ENCODE results near the gene POLRMT. TPM values are rescaled to one million over a fixed set of nuclear protein-coding genes. Genes with fewer than 3 reads are reported as not detected.

POLRMT gene
- total and polyA plus RNA-seq, 3 experiments from 2014 or later: 58.8 to 77.3 (median 75.2) TPM

DNA sequence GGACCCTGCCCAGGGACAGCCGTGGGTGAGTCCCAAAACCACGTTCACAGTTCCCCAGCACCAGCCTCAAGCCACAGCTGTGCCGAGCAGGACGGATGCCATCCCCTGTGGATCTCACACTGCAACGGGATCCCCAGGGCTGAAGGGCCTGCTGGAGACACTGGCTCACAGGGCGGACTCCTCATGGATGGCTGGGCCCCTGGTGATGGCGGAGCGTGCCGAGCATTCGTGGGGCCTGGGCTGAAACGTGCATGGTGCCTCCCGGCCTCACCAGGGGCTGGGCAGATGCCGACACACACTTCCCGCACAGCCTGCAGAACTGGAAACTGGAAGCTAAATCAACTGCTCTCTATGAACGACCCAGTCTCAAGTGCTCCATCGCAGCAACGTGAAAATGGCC lies 20.1 kb upstream of the POLRMT start:
- peaks cover 31% of the 10 kb centered on the region for H3K4me1 ChIP-seq (ENCODE audit: insufficient read depth, low read length)
- H3K4me3 Mint-ChIP-seq: peak overlapping the region in 2 of 7 donors; percentile 7 to 23
- ChIA-PET CTCF (no interaction called here), POLR2A (no interaction called here)
- no peaks in the 10 kb centered on the region for H3K27me3 ChIP-seq (ENCODE audit: insufficient read depth, low read length, poor library complexity, severe bottlenecking)
- H3K4me1 Mint-ChIP-seq: peaks cover 29 to 53% (median 29%) of the 10 kb centered on the region in 3 donors
- H3K27me3 Mint-ChIP-seq: no peaks in the 10 kb centered on the region
- no peaks in the 10 kb centered on the region for H3K9me3 Mint-ChIP-seq
- H3K9me3 ChIP-seq (ENCODE audit: low read length): no peaks in the 10 kb centered on the region
- H3K27ac Mint-ChIP-seq: peak overlapping the region in 4 of 8 donors; percentile 23 to 65 (median 52)
- peaks cover 0 to 71% (median 2%) of the 10 kb centered on the region in 3 donors for H3K36me3 Mint-ChIP-seq
- no peak for DNase-seq
- no peak overlapping the region for H3K4me3 ChIP-seq (ENCODE audit: low read length)
- H3K36me3 ChIP-seq (ENCODE audit: insufficient read depth, low read length): peaks cover 14% of the 10 kb centered on the region
- no peak overlapping the region for H3K27ac ChIP-seq (ENCODE audit: low read depth, low read length)

DNA sequence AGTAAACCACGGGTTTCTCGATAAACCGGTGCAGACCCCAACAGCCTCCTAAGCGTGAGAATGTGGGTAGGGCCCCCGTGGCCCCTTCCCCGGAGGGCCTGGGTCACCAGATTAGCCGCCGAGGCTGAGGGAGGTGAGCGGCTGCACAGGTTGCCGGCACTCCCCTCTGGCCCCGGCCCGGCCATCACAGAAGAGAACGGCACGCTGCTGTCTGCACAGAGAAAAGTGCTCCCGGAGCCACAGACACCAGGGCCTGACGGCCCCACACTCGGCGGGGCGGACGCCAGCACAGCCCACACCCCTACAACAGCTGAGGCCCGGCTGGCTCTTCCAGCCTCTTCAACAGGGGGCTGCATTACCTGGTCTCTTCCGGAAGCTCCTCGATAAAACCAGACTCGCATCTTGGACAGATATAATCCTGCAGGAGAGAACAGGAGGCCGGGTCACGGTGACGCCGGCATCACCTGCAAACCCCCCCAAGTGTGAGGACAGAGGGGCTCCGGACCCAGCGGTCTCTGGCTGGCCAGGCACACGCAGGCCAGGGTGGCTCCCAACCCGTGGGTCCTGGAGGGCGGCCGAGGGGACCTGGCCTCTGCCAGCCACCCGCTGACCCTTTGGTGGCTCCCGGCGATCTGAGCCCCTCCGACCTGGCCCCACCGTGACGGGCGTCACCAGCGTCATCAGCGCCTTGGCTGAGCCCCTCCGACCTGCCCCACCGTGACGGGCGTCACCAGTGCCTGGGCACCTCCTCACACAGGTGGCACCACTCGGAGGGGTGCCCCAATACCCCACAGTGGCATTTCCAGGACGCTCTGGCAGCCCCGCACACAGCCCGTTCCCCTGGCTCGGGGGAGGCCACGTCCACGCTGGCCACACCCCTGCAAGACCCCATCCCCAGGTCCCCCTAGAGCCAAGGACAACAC lies 19.4 kb upstream of the POLRMT start:
- H3K4me3 Mint-ChIP-seq: peak overlapping the region in 1 of 7 donors; percentile 23
- H3K36me3 ChIP-seq (ENCODE audit: insufficient read depth, low read length): peaks cover 14% of the 10 kb centered on the region
- no peak overlapping the region for H3K4me3 ChIP-seq (ENCODE audit: low read length)
- H3K27me3 Mint-ChIP-seq: no peaks in the 10 kb centered on the region
- POLR2A ChIA-PET: no interaction called here
- H3K9me3 ChIP-seq (ENCODE audit: low read length): no peaks in the 10 kb centered on the region
- peaks cover 24% of the 10 kb centered on the region for H3K4me1 ChIP-seq (ENCODE audit: insufficient read depth, low read length)
- CTCF ChIA-PET: no interaction called here
- peaks cover 27 to 47% (median 28%) of the 10 kb centered on the region in 3 donors for H3K4me1 Mint-ChIP-seq
- no peaks in the 10 kb centered on the region for H3K27me3 ChIP-seq (ENCODE audit: insufficient read depth, low read length, poor library complexity, severe bottlenecking)
- H3K9me3 Mint-ChIP-seq: no peaks in the 10 kb centered on the region
- DNase-seq: no peak
- peaks cover 0 to 69% (median 2%) of the 10 kb centered on the region in 3 donors for H3K36me3 Mint-ChIP-seq
- peak overlapping the region in 1 of 8 donors; percentile 32 for H3K27ac Mint-ChIP-seq
- no peak overlapping the region for H3K27ac ChIP-seq (ENCODE audit: low read depth, low read length)

DNA sequence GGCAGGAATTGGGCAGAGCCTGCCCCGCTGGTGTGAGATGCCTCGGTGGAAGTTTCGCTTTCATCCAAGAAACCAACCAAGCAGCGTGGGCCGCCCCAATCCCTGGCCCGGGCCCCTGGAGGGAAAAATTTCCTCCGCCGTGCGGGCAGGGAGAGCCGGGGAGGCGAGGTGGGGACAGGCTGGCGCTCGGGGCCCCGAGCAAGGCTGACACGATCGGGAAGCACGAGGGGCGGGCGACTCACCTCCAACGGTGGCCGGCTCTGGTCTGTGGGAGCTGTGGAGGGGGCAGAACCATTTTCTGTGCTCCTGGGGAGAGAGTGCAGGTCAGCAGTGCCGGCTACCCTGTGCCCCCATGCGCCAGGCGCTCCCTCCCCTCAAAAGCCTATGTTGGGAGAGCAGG lies 18.7 kb upstream of the POLRMT start:
- H3K36me3 ChIP-seq (ENCODE audit: insufficient read depth, low read length): peaks cover 14% of the 10 kb centered on the region
- no peak overlapping the region for H3K27ac Mint-ChIP-seq

DNA sequence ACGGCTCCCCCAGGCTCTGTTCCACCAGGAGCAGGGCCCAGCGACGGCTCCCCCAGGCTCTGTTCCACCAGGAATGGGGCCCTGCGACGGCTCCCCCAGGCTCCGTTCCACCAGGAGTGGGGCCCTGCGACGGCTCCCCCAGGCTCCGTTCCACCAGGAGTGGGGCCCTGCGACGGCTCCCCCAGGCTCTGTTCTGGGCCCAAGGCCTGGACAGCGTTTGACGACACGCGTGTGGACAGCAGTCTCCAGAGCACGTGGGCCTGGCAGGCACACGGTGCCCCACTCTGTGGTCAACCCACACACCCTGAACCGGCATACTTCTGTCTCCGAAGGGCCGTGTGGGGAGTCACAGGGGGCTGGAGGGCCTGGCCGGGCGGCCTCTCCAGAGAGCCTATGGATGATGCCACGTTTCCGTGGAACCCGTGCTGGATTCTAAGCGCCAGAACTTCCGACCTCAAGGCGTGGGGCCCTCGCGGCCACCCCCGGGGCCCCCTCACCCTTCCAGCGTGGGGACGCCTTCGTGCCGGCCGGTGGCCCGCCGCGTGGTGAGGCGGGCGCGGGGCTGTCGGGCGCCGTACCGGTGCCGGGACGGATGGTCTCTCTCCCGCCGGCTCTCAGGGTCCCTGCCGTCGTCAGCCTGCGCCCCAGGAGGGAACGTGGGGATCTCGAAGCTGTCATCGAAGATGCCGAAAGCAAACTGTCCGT lies 17.9 kb upstream of the POLRMT start:
- DNase-seq: peak in 1 of 5 donors; percentile 42
- H3K4me1 ChIP-seq (ENCODE audit: insufficient read depth, low read length): peaks cover 14% of the 10 kb centered on the region
- ChIA-PET CTCF (no interaction called here), POLR2A (interaction anchor here (0.6 kb wide), 1 partner anchor 28 kb away, joined by 10 read pairs; no protein-coding TSS in a partner anchor)
- Mint-ChIP-seq H3K4me3 (no peak overlapping the region), H3K4me1 (peaks cover 15 to 32% (median 19%) of the 10 kb centered on the region in 3 donors), H3K36me3 (peaks cover 0 to 67% (median 2%) of the 10 kb centered on the region in 3 donors), H3K27ac (peak overlapping the region in 1 of 8 donors; percentile 50), H3K27me3 (no peaks in the 10 kb centered on the region), H3K9me3 (no peaks in the 10 kb centered on the region)
- no peaks in the 10 kb centered on the region for H3K9me3 ChIP-seq (ENCODE audit: low read length)
- H3K27me3 ChIP-seq (ENCODE audit: insufficient read depth, low read length, poor library complexity, severe bottlenecking): no peaks in the 10 kb centered on the region
- H3K4me3 ChIP-seq (ENCODE audit: low read length): no peak overlapping the region
- peaks cover 14% of the 10 kb centered on the region for H3K36me3 ChIP-seq (ENCODE audit: insufficient read depth, low read length)
- H3K27ac ChIP-seq (ENCODE audit: low read depth, low read length): no peak overlapping the region

More for the DNA sequence above, 18.7 kb upstream of the POLRMT start:
- Histone ChIP-seq H3K27me3 (ENCODE audit: insufficient read depth, low read length, poor library complexity, severe bottlenecking) (no peaks in the 10 kb centered on the region), H3K9me3 (ENCODE audit: low read length) (no peaks in the 10 kb centered on the region), H3K27ac (ENCODE audit: low read depth, low read length) (no peak overlapping the region), H3K4me3 (ENCODE audit: low read length) (no peak overlapping the region), H3K4me1 (ENCODE audit: insufficient read depth, low read length) (peaks cover 17% of the 10 kb centered on the region)
- POLR2A ChIA-PET: no interaction called here
- H3K9me3 Mint-ChIP-seq: no peaks in the 10 kb centered on the region
- no peak overlapping the region for H3K4me3 Mint-ChIP-seq
- H3K27me3 Mint-ChIP-seq: no peaks in the 10 kb centered on the region
- CTCF ChIA-PET: no interaction called here
- peaks cover 19 to 39% (median 23%) of the 10 kb centered on the region in 3 donors for H3K4me1 Mint-ChIP-seq
- no peak for DNase-seq
- H3K36me3 Mint-ChIP-seq: peaks cover 0 to 65% (median 2%) of the 10 kb centered on the region in 3 donors

DNA sequence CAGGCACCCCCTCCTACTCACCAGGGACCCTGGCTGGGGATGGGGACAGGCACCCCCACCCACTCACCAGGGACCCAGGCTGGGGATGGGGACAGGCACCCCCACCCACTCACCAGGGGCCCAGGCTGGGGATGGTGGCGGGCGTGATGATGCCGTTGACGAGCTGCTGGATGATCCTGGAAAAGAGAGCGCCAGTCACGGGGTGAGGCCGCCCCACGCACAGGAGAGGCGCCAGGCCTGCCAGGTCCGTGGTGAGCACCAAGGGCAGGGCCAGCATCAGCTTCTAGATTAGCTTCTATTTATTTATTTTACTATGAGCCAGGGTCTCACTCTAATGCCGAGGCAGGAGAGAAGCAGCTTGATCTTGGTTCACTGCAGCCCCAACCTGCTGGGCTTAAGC lies 16.8 kb upstream of the POLRMT start:
- no peak overlapping the region for H3K27ac Mint-ChIP-seq
- ChIA-PET CTCF (no interaction called here), POLR2A (interaction anchor here (1.3 kb wide), 1 partner anchor 10 kb away, joined by 6 read pairs; no protein-coding TSS in a partner anchor)
- no peaks in the 10 kb centered on the region for H3K9me3 Mint-ChIP-seq
- no peaks in the 10 kb centered on the region for H3K27me3 Mint-ChIP-seq
- no peaks in the 10 kb centered on the region for H3K27me3 ChIP-seq (ENCODE audit: insufficient read depth, low read length, poor library complexity, severe bottlenecking)
- H3K36me3 Mint-ChIP-seq: peaks cover 0 to 66% (median 0%) of the 10 kb centered on the region in 3 donors
- no peak overlapping the region for H3K4me3 Mint-ChIP-seq
- peaks cover 14% of the 10 kb centered on the region for H3K36me3 ChIP-seq (ENCODE audit: insufficient read depth, low read length)
- H3K4me1 ChIP-seq (ENCODE audit: insufficient read depth, low read length): peaks cover 3% of the 10 kb centered on the region
- H3K27ac ChIP-seq (ENCODE audit: low read depth, low read length): no peak overlapping the region
- peaks cover 4 to 21% (median 9%) of the 10 kb centered on the region in 3 donors for H3K4me1 Mint-ChIP-seq
- H3K9me3 ChIP-seq (ENCODE audit: low read length): no peaks in the 10 kb centered on the region
- H3K4me3 ChIP-seq (ENCODE audit: low read length): no peak overlapping the region
- DNase-seq: no peak

DNA sequence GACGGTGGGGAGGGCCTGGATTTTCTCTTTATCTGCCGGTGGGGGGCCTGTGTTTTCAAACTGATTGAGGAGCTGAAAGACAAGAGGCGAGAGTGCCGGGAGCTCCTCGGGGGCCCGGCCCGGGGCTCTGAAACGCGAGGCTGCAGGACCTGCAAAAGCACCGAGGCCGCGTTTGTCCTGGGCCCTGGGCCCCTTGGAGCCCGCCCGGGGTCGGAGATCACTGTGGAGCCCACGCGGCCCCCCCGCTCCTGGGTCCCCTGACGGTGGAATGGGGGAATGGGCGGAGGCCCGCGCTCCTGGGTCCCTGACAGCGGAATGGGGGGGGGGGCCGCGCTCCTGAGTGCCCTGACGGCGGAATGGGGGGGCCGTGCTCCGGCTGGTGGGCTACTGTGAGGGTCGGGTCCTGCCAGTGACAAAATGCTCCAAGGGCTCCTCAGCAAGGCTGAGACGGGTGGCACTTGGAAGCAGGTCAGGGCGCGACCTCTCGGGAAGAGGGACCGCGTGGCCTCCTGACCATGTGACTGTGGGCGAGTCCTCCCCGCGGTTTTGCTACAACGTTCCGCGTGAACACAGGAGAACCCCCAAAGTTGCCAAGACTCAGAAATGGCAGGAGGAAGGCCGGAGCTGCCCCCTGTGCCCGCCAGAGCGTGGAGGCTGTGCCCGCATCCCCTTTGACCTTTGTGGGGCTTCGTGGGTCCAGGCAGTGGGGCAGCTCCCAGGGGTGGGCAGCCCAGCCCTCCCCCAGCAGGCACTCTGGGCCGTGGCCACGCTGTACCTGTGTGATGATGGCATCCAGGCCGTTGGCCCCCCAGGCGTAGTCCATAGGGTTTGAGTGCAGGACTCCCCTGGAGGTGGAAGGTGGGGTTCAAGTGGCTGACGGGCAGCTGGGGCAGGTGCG lies 15.8 kb upstream of the POLRMT start:
- no peak overlapping the region for H3K4me3 ChIP-seq (ENCODE audit: low read length)
- no peaks in the 10 kb centered on the region for H3K4me1 ChIP-seq (ENCODE audit: insufficient read depth, low read length)
- POLR2A ChIA-PET: interaction anchor here (1.3 kb wide), 1 partner anchor 11 kb away, joined by 6 read pairs; no protein-coding TSS in a partner anchor
- peaks cover 14% of the 10 kb centered on the region for H3K36me3 ChIP-seq (ENCODE audit: insufficient read depth, low read length)
- peak in 1 of 5 donors; percentile 39 for DNase-seq
- H3K4me1 Mint-ChIP-seq: peaks cover 0 to 14% (median 5%) of the 10 kb centered on the region in 3 donors
- no peaks in the 10 kb centered on the region for H3K27me3 Mint-ChIP-seq
- H3K36me3 Mint-ChIP-seq: peaks cover 0 to 65% (median 0%) of the 10 kb centered on the region in 3 donors
- CTCF ChIA-PET: interaction anchor here (1.2 kb wide), 1 partner anchor 12 kb away, joined by 3 read pairs; no protein-coding TSS in a partner anchor
- no peak overlapping the region for H3K4me3 Mint-ChIP-seq
- H3K9me3 Mint-ChIP-seq: no peaks in the 10 kb centered on the region
- H3K27me3 ChIP-seq (ENCODE audit: insufficient read depth, low read length, poor library complexity, severe bottlenecking): no peaks in the 10 kb centered on the region
- H3K27ac Mint-ChIP-seq: peak overlapping the region in 2 of 8 donors; percentile 69 to 84
- H3K27ac ChIP-seq (ENCODE audit: low read depth, low read length): no peak overlapping the region
- no peaks in the 10 kb centered on the region for H3K9me3 ChIP-seq (ENCODE audit: low read length)

DNA sequence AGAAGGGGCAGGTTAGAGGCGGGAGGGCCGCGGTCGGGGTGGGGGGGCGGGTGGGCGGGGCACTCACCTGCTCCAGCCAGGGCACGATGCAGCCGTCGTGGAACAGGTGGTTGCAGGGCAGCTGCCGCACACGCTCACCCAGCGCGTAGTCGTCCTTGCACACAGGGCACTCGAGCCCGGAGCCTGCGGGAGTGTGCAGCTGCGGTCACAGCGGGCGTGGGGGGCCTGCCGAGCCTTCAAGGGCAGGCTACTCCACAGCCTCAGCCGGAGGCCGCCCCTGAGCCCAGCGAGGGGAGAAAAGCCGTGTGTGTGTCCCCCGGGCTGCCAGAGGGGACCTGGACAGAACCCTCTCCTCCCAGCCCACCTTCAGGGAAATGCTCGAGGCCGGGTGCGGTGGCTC lies 15.0 kb upstream of the POLRMT start:
- peaks cover 10% of the 10 kb centered on the region for H3K36me3 ChIP-seq (ENCODE audit: insufficient read depth, low read length)
- no peak overlapping the region for H3K4me3 ChIP-seq (ENCODE audit: low read length)
- H3K36me3 Mint-ChIP-seq: peaks cover 0 to 58% (median 0%) of the 10 kb centered on the region in 3 donors
- no peaks in the 10 kb centered on the region for H3K4me1 ChIP-seq (ENCODE audit: insufficient read depth, low read length)
- ChIA-PET CTCF (interaction anchor here (1.2 kb wide), 1 partner anchor 13 kb away, joined by 3 read pairs; no protein-coding TSS in a partner anchor), POLR2A (no interaction called here)
- no peaks in the 10 kb centered on the region for H3K27me3 Mint-ChIP-seq
- DNase-seq: no peak
- no peaks in the 10 kb centered on the region for H3K9me3 ChIP-seq (ENCODE audit: low read length)
- H3K9me3 Mint-ChIP-seq: no peaks in the 10 kb centered on the region
- no peak overlapping the region for H3K27ac ChIP-seq (ENCODE audit: low read depth, low read length)
- peaks cover 0 to 6% (median 2%) of the 10 kb centered on the region in 3 donors for H3K4me1 Mint-ChIP-seq
- H3K27ac Mint-ChIP-seq: peak overlapping the region in 1 of 8 donors; percentile 69
- H3K4me3 Mint-ChIP-seq: no peak overlapping the region
- H3K27me3 ChIP-seq (ENCODE audit: insufficient read depth, low read length, poor library complexity, severe bottlenecking): no peaks in the 10 kb centered on the region

Data from CD8-positive, alpha-beta memory T cell (primary cell).